H54 (cell line): ENCODE measurements around the gene ATF7IP2.

Source experiments
- DNase-seq: peaks from one replicate; pipeline ENCODE4 v3.0.0; 2011; ENCODE audit warnings: low spot score, mixed read lengths; ENCODE audit not compliant: insufficient read length
- FAIRE-seq: peaks from 3 replicates; lab custom pipeline; 2011; peaks lifted over from hg19 to GRCh38; lab: Jason Lieb, UNC
- POLR2A ChIP-seq: IDR thresholded peaks from 2 replicates; pipeline ENCODE4 v1.6.1; 2011; ENCODE audit warnings: low read depth, mild to moderate bottlenecking, low read length

The ATF7IP2 gene

DNA sequence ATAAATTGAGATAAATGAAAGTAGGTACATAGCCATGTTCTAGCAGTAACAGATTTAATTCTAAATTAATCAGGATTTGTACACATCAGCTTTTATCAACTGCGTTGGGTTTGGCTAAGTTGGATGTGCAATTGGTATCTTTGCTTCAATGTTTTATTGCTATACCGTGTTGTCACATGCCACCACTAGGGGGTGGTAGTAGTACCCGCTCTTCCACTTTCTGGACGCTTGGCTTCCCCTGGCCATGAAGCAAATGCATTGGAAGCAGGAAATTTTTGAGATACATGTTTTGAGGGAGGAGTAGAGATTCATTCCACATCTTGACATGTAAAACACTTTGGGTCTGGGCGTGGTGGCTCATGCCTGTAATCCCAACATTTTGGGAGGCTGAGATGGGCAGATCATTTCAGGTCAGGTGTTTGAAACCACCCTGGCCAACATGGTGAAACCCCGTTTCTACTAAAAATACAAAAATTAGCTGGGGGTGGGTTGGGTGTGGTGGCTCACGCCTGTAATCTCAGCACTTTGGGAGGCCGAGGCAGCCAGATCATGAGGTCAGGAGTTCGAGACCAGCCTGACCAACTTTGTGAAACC is 135.9 kb downstream of the ATF7IP2 start:
- TF ChIP-seq POLR2A, result no peak
- FAIRE-seq (peak; percentile 83), DNase-seq (peak; percentile 38)

DNA sequence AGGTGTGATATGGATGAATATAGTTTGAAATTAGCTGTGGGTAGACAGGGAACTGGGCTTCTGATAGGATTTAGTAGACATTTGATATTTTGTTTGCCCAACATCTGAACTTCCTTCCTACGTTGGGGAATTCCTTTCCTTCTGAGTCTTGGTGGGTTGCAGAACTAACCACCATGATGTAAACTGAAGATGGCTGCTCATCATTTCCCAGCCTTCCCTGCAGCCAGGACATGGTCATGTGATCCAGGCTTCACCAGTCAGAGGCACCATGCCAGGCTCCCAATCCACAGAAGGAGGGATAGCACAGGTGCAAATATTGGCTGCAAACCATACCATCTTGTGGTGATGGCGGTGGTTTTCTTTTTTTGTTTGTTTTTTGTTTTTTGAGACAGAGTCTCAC is 137.1 kb downstream of the ATF7IP2 start:
- TF ChIP-seq POLR2A, result no peak
- FAIRE-seq (no peak), DNase-seq (no peak)

DNA sequence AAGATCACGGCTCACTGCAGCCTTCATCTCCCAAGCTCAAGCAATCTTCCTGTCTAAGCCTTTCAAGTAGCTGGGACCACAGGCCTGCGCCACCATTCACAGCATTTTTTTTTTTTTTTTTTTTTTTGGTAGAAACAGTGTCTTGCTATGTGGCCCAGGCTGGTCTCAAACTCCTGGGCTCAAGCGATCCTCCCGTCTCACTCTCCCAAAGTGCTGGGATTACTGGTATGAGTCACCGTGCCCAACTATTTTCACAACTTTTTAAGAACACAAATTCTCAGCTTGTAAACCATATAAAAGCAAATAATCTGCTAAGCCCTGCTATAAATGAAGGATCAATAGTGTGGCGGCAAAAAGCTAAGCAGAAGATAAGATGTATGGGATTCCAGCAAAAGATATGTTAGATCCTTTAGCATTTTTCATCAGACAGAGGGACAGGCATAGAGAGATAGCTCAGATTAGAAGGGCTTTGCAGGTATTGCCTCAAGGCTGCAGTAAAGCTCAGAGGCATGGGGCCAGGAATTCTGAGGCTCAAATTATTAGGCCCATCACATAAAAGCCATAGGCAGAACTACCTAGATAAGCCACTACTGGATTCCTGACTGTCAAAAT is 139.5 kb downstream of the ATF7IP2 start:
- FAIRE-seq (no peak), DNase-seq (no peak)
- no peak for TF ChIP-seq POLR2A

DNA sequence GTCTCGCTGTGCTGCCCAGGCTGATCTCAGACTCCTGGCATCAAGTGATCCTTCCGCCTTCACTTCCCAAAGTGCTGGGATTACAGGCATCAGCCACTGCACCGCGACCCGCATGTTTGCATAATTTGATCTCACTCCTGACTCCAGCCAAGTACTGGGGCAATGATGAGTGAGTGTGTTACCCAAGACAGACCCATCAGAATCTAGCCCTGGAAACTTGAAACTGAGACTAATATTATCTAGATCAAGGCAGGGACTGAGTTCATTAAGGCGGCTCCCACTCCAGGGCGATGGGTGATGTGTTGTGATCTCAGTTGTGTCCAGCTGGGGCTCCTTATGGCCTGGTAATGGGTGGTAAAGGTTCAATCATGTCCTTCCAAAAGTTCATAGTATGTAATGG is 141.1 kb downstream of the ATF7IP2 start:
- no peak for DNase-seq
- no peak for FAIRE-seq
- no peak for TF ChIP-seq POLR2A

DNA sequence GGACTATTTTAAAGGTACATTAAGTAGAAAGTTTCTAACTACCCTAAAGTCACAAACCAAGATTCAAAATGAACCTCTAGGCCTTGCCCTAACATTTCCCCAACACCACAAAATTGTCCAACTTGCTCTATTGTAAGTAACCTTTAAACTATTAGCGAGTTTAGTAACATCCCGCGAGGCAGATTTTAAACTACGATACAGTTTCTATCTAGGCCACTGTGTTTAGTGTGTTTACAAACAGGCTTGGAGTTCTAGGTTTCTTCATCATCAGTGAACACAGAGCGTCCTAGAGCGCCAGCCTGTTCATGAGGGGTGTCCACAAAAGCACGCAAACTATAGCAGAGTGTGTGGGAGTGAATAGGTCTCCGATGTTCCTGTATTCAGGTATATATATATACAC is 142.8 kb downstream of the ATF7IP2 start:
- no peak for DNase-seq
- no peak for FAIRE-seq
- no peak for TF ChIP-seq POLR2A

DNA sequence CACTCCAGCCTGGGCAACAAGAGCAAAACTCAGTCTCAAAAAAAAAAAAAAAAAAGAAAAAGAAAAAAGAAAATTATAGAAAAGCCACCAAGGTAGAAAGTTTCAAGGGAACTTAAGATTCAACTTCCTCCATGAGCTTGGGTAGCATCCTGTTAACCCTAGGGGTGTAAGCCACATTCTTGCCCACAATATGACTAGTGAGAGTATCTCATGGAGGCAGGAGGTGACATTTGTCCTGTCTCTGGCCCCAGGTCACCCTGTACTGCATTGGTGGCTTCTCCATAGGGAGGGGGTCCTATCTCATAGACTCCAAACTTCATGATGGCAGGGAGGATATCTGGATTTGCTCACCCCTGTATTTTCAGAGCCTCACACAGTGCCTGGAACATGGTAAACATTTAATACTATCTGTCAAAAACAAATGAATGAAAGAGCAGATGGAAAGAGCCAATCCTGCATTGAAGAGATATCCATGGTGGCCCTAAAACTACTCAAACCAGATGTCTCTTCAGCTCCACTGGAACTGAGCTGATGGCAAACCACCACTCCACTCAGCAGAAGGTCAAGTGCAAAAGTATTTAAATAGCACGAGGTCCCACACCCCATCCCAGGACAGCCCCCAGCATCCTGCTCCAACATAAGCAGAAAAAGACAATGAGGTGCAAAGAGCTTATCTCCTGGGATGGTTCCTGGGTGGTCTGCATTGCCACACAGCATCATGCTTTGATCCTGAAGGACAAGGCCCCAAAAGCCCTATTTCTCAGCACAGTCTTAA is 144.2 kb downstream of the ATF7IP2 start:
- no peak for TF ChIP-seq POLR2A
- FAIRE-seq (no peak), DNase-seq (no peak)

DNA sequence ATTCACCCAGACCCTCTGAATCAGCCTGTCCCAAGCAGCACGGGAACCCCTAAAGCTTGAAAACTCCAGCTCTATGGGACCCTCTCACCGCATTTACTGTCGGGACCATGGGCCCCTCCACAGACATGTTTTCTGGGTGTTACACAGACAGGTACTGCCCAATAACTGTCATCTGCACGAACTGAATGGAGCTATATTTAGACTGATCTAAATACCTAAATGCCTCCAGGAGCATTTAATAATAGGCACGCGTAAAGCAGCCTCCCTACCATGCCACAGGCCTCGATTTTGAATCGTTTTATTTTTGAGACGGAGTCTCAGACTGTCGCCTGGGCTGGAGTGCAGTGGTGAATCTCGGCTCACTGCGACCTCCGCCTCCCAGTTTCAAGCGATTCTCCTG is 144.8 kb downstream of the ATF7IP2 start:
- DNase-seq (no peak), FAIRE-seq (no peak)
- no peak for TF ChIP-seq POLR2A

DNA sequence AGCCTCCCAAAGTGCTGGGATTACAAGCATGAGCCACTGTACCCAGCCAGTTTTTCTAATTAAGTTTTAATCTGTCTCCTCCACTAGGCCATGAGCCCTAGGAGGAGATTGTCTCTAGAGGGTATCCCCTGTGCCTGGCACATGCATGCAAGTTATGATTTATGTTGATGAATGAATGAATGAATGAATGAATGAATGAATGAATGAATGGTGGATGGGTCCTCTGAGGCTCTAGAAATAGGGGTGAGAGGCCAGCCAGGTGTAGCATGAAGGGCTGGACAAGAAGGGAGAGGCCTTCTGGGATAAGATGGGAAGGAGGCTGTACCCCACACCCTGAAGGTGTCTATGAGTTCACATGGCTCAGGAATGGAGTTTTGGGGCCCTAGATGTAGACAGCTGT is 145.7 kb downstream of the ATF7IP2 start:
- TF ChIP-seq POLR2A, result no peak
- DNase-seq (no peak), FAIRE-seq (no peak)
